GM23338 (cell line): ENCODE measurements around the gene AMELY. TPM values are rescaled to one million over a fixed set of nuclear protein-coding genes. Genes with fewer than 3 reads are reported as not detected.

Experiments
- ATAC-seq: fragments of 200-7000 bp; cut with Tn5 transposase; 3 replicates; pipeline ENCODE4 v1.9.1; 2020
- DNase-seq: peaks from one replicate; pipeline ENCODE4 v3.0.0-alpha.2; 2015; ENCODE audit warnings: low spot score
- H2AFZ ChIP-seq: fragments of 200-600 bp; sonication (generic); 2 replicates; pipeline ENCODE4 v1.8.0; 2016; ENCODE audit warnings: antibody characterized with exemption, mild to moderate bottlenecking, moderate library complexity
- H3F3A ChIP-seq: fragments of 200-600 bp; sonication (generic); replicated peaks from 2 replicates; pipeline ENCODE4 v1.8.0; 2017; ENCODE audit warnings: antibody characterized with exemption, mixed run types, low read depth
- H3K27ac ChIP-seq: fragments of 200-600 bp; sonication (generic); 2 replicates; pipeline ENCODE4 v1.6.1; 2016; ENCODE audit warnings: low read depth
- H3K27me3 ChIP-seq: fragments of 200-600 bp; sonication (generic); 2 replicates; pipeline ENCODE4 v1.8.0; 2016; ENCODE audit warnings: mild to moderate bottlenecking, mixed run types, moderate library complexity; ENCODE audit not compliant: insufficient read depth
- H3K36me3 ChIP-seq: fragments of 200-600 bp; sonication (generic); 2 replicates; pipeline ENCODE4 v1.8.0; 2016; ENCODE audit warnings: mild to moderate bottlenecking; ENCODE audit not compliant: insufficient read depth
- H3K4me1 ChIP-seq: fragments of 200-600 bp; sonication (generic); 2 replicates; pipeline ENCODE4 v1.8.0; 2016; ENCODE audit warnings: mild to moderate bottlenecking, moderate library complexity; ENCODE audit not compliant: insufficient read depth
- H3K4me2 ChIP-seq: fragments of 200-600 bp; sonication (generic); 2 replicates; pipeline ENCODE4 v1.7.1; 2017; ENCODE audit warnings: mixed run types
- H3K4me3 ChIP-seq: fragments of 200-600 bp; sonication (generic); 2 replicates; pipeline ENCODE4 v1.6.1; 2016; ENCODE audit warnings: mixed run types
- H3K79me2 ChIP-seq: fragments of 200-600 bp; sonication (generic); replicated peaks from 2 replicates; pipeline ENCODE4 v1.8.0; 2017; ENCODE audit warnings: mild to moderate bottlenecking; ENCODE audit not compliant: insufficient read depth
- H3K9me2 ChIP-seq: fragments of 200-600 bp; sonication (generic); 2 replicates; pipeline ENCODE4 v1.8.0; 2017; ENCODE audit not compliant: insufficient read depth
- H4K20me1 ChIP-seq: fragments of 200-600 bp; sonication (generic); replicated peaks from 2 replicates; pipeline ENCODE4 v1.8.0; 2017; ENCODE audit warnings: mild to moderate bottlenecking; ENCODE audit not compliant: insufficient read depth
- H3K27ac Mint-ChIP-seq: 2 replicates; pipeline ENCODE4 v1.8.0; 2020; ENCODE audit warnings: inconsistent platforms, mild to moderate bottlenecking, moderate library complexity, mixed read lengths
- H3K27me3 Mint-ChIP-seq: 3 replicates; pipeline ENCODE4 v1.8.0; 2022; ENCODE audit warnings: low read depth, mild to moderate bottlenecking, moderate library complexity, mixed read lengths, inconsistent platforms; ENCODE audit not compliant: insufficient read depth, poor library complexity
- H3K36me3 Mint-ChIP-seq: 3 replicates; pipeline ENCODE4 v1.8.0; 2021; ENCODE audit warnings: low read depth, mild to moderate bottlenecking, inconsistent platforms, moderate library complexity, mixed read lengths
- H3K4me1 Mint-ChIP-seq: 3 replicates; pipeline ENCODE4 v1.8.0; 2020; ENCODE audit warnings: mild to moderate bottlenecking, inconsistent platforms, mixed read lengths
- H3K4me3 Mint-ChIP-seq: 3 replicates; pipeline ENCODE4 v1.8.0; 2021; ENCODE audit warnings: moderate library complexity, mild to moderate bottlenecking, inconsistent platforms, mixed read lengths
- H3K9me3 Mint-ChIP-seq: 3 replicates; pipeline ENCODE4 v1.8.0; 2020; ENCODE audit warnings: moderate library complexity, mild to moderate bottlenecking, inconsistent platforms, mixed read lengths
- CREB1 ChIP-seq: fragments of 250-450 bp; sonication (Bioruptor Pico); IDR thresholded peaks from 2 replicates; pipeline ENCODE4 v1.5.0; 2020; ENCODE audit warnings: low read depth, mild to moderate bottlenecking, moderate library complexity
- ETS1 ChIP-seq: IDR thresholded peaks from 2 replicates; pipeline ENCODE4 v1.6.1; 2016; ENCODE audit warnings: antibody characterized with exemption
- EZH2 ChIP-seq: fragments of 200-600 bp; sonication (generic); IDR thresholded peaks from one replicate; pipeline ENCODE4 v1.8.0; 2017; ENCODE audit warnings: antibody characterized with exemption, mild to moderate bottlenecking, low read depth; ENCODE audit not compliant: unreplicated experiment
- EZH2phosphoT487 ChIP-seq: fragments of 200-600 bp; sonication (generic); IDR thresholded peaks from one replicate; pipeline ENCODE4 v1.8.1; 2018; ENCODE audit warnings: antibody characterized with exemption; ENCODE audit not compliant: unreplicated experiment
- JUNB ChIP-seq: IDR thresholded peaks from one replicate; pipeline ENCODE4 v1.6.1; 2016; ENCODE audit warnings: antibody characterized with exemption; ENCODE audit not compliant: unreplicated experiment
- POLR2AphosphoS5 ChIP-seq: IDR thresholded peaks from 2 replicates; pipeline ENCODE4 v1.6.1; 2016; ENCODE audit warnings: antibody characterized with exemption, low read depth
- REST ChIP-seq: IDR thresholded peaks from one replicate; pipeline ENCODE4 v1.6.1; 2018; ENCODE audit warnings: antibody characterized with exemption; ENCODE audit not compliant: unreplicated experiment
- ZNF114 ChIP-seq: fragments of 250-450 bp; sonication (Bioruptor Pico); IDR thresholded peaks from 2 replicates; pipeline ENCODE4 v1.5.0; 2020; ENCODE audit warnings: mild to moderate bottlenecking, moderate library complexity
- ZNF331 ChIP-seq: fragments of 250-450 bp; sonication (Bioruptor Pico); IDR thresholded peaks from 2 replicates; pipeline ENCODE4 v1.5.0; 2020; ENCODE audit warnings: low read depth, mild to moderate bottlenecking, moderate library complexity
- polyA plus RNA-seq: library from polyadenylated mRNA; unstranded; fragments of >200 nt; fragmentation: Nextera tagmentation; extraction: Ambion mirVana; gene quantifications from 2 replicates; pipeline ENCODE4 v1.2.1, GENCODE V29; 2016
- total RNA-seq: library from RNA; depleted of rRNA; stranded (reverse); fragments of >200 nt; shearing (Covaris generic); gene quantifications from 2 replicates; pipeline ENCODE4 v1.2.3, GENCODE V29; 2014
- TF ChIP-seq, protein P1 (sequence below), 2 experiments: fragments of 200-600 bp in 1 of 2; sonication (generic) in 1 of 2; conservative IDR thresholded peaks; 2 replicates each; pipeline versions ENCODE4 v1.5.1 to v1.6.1; 2016 to 2017; ENCODE audit warnings: antibody characterized with exemption in 2 of 2, low read depth in 2 of 2, mild to moderate bottlenecking in 2 of 2, moderate library complexity in 1 of 2
- TF ChIP-seq, protein P2 (sequence below): fragments of 250-450 bp; sonication (Bioruptor Pico); IDR thresholded peaks from 2 replicates; pipeline ENCODE4 v1.5.0; 2020; ENCODE audit warnings: mild to moderate bottlenecking, moderate library complexity

The AMELY gene
- total and polyA plus RNA-seq, 2 experiments from 2014 or later, result not detected

- H3K79me2 ChIP-seq, result no peaks in the 10 kb centered on the region
- H3F3A ChIP-seq, result no peaks in the 10 kb centered on the region
- no peak overlapping the region for H2AFZ ChIP-seq
- Mint-ChIP-seq H3K9me3 (peaks cover 24% of the 10 kb centered on the region), H3K4me1 (no peaks in the 10 kb centered on the region), H3K27ac (no peak overlapping the region), H3K27me3 (no peaks in the 10 kb centered on the region), H3K4me3 (no peak overlapping the region), H3K36me3 (peaks cover 64% of the 10 kb centered on the region)
- no peak for DNase-seq
- H3K4me2 ChIP-seq, result no peak overlapping the region
- 0 out of 2 replicates have a peak, but pooled peaks cover 8% of the 10 kb centered on the region for H3K36me3 ChIP-seq
- H3K4me1 ChIP-seq, result no peaks in the 10 kb centered on the region
- no peak overlapping the region for H3K4me3 ChIP-seq
- no peak for TF ChIP-seq EZH2phosphoT487
- TF ChIP-seq, protein P1, sequence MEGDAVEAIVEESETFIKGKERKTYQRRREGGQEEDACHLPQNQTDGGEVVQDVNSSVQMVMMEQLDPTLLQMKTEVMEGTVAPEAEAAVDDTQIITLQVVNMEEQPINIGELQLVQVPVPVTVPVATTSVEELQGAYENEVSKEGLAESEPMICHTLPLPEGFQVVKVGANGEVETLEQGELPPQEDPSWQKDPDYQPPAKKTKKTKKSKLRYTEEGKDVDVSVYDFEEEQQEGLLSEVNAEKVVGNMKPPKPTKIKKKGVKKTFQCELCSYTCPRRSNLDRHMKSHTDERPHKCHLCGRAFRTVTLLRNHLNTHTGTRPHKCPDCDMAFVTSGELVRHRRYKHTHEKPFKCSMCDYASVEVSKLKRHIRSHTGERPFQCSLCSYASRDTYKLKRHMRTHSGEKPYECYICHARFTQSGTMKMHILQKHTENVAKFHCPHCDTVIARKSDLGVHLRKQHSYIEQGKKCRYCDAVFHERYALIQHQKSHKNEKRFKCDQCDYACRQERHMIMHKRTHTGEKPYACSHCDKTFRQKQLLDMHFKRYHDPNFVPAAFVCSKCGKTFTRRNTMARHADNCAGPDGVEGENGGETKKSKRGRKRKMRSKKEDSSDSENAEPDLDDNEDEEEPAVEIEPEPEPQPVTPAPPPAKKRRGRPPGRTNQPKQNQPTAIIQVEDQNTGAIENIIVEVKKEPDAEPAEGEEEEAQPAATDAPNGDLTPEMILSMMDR (conservative IDR thresholded peaks at IDR 0.05; ENCODE audit: low read depth in 2 of 2), result no peak
- TF ChIP-seq ETS1, result no peak
- no peak for TF ChIP-seq JUNB
- TF ChIP-seq, protein P2, sequence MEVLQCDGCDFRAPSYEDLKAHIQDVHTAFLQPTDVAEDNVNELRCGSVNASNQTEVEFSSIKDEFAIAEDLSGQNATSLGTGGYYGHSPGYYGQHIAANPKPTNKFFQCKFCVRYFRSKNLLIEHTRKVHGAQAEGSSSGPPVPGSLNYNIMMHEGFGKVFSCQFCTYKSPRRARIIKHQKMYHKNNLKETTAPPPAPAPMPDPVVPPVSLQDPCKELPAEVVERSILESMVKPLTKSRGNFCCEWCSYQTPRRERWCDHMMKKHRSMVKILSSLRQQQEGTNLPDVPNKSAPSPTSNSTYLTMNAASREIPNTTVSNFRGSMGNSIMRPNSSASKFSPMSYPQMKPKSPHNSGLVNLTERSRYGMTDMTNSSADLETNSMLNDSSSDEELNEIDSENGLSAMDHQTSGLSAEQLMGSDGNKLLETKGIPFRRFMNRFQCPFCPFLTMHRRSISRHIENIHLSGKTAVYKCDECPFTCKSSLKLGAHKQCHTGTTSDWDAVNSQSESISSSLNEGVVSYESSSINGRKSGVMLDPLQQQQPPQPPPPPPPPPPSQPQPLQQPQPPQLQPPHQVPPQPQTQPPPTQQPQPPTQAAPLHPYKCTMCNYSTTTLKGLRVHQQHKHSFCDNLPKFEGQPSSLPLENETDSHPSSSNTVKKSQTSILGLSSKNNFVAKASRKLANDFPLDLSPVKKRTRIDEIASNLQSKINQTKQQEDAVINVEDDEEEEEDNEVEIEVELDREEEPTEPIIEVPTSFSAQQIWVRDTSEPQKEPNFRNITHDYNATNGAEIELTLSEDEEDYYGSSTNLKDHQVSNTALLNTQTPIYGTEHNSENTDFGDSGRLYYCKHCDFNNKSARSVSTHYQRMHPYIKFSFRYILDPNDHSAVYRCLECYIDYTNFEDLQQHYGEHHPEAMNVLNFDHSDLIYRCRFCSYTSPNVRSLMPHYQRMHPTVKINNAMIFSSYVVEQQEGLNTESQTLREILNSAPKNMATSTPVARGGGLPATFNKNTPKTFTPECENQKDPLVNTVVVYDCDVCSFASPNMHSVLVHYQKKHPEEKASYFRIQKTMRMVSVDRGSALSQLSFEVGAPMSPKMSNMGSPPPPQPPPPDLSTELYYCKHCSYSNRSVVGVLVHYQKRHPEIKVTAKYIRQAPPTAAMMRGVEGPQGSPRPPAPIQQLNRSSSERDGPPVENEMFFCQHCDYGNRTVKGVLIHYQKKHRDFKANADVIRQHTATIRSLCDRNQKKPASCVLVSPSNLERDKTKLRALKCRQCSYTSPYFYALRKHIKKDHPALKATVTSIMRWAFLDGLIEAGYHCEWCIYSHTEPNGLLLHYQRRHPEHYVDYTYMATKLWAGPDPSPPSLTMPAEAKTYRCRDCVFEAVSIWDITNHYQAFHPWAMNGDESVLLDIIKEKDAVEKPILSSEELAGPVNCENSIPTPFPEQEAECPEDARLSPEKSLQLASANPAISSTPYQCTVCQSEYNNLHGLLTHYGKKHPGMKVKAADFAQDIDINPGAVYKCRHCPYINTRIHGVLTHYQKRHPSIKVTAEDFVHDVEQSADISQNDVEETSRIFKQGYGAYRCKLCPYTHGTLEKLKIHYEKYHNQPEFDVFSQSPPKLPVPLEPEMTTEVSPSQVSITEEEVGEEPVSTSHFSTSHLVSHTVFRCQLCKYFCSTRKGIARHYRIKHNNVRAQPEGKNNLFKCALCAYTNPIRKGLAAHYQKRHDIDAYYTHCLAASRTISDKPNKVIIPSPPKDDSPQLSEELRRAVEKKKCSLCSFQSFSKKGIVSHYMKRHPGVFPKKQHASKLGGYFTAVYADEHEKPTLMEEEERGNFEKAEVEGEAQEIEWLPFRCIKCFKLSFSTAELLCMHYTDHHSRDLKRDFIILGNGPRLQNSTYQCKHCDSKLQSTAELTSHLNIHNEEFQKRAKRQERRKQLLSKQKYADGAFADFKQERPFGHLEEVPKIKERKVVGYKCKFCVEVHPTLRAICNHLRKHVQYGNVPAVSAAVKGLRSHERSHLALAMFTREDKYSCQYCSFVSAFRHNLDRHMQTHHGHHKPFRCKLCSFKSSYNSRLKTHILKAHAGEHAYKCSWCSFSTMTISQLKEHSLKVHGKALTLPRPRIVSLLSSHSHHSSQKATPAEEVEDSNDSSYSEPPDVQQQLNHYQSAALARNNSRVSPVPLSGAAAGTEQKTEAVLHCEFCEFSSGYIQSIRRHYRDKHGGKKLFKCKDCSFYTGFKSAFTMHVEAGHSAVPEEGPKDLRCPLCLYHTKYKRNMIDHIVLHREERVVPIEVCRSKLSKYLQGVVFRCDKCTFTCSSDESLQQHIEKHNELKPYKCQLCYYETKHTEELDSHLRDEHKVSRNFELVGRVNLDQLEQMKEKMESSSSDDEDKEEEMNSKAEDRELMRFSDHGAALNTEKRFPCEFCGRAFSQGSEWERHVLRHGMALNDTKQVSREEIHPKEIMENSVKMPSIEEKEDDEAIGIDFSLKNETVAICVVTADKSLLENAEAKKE (CRISPR knock-in tag), result no peak
- no peak for TF ChIP-seq CREB1 (CRISPR knock-in tag)
- no peak for TF ChIP-seq ZNF114
- no peak for TF ChIP-seq POLR2AphosphoS5
- no peak for TF ChIP-seq REST
- no peak for TF ChIP-seq EZH2
- no peak for TF ChIP-seq ZNF331 (CRISPR knock-in tag)
- H4K20me1 ChIP-seq, result no peaks in the 10 kb centered on the region
- no peaks in the 10 kb centered on the region for H3K9me2 ChIP-seq
- no peak for ATAC-seq
- H3K27ac ChIP-seq, result no peak overlapping the region
- no peaks in the 10 kb centered on the region for H3K27me3 ChIP-seq
Measured at GRCh38 chrY:6921061-6921460, 9.5 kb upstream of the AMELY start.
